Esophagus squamous epithelium (tissue), 5 donors: Measurements from ENCODE around the gene INHA. TPM values are rescaled to one million over a fixed set of nuclear protein-coding genes. Genes with fewer than 3 reads are reported as not detected.

ENCODE experiments used
- DNase-seq: peaks from one replicate; lab custom pipeline; 2025; lab: John Stamatoyannopoulos, UW
- H3K27ac ChIP-seq, 4 donors: fragments of 200-600 bp; sonication (generic); one replicate each; pipeline ENCODE4 v1.5.1; 2016 to 2019; ENCODE audit warnings: mild to moderate bottlenecking in 1 of 4
- H3K27me3 ChIP-seq, 4 donors: fragments of 200-600 bp; sonication (generic); 1 replicate in 3 of 4; 2 replicates in 1 of 4; pipeline versions ENCODE4 v1.5.1 to v1.6.0; 2017 to 2021; ENCODE audit warnings: antibody characterized with exemption in 1 of 4
- H3K36me3 ChIP-seq, 3 donors: fragments of 200-600 bp; sonication (generic); one replicate each; pipeline ENCODE4 v1.5.1; 2016 to 2019
- H3K4me1 ChIP-seq, 3 donors: fragments of 200-600 bp; sonication (generic); one replicate each; pipeline ENCODE4 v1.5.1; 2017 to 2019
- H3K4me3 ChIP-seq, 4 donors: fragments of 200-600 bp; sonication (generic); 1 replicate in 3 of 4; 2 replicates in 1 of 4; pipeline ENCODE4 v1.5.1; 2016 to 2019; ENCODE audit warnings: mild to moderate bottlenecking in 2 of 4, moderate library complexity in 1 of 4
- H3K9me3 ChIP-seq, 3 donors: fragments of 200-600 bp; sonication (generic); one replicate each; pipeline ENCODE4 v1.5.1; 2016 to 2019
- POLR2A ChIP-seq, 4 donors: fragments of 450-650 bp; IDR thresholded peaks; one replicate each; pipeline ENCODE4 v1.6.1; 2017; ENCODE audit warnings: antibody characterized with exemption in 4 of 4, mild to moderate bottlenecking in 4 of 4, moderate library complexity in 3 of 4
- WGBS, 2 donors: methylation state at CpG; one replicate each; pipeline ENCODE4 v1.1.5; 2018; 5-methylcytosine and 5-hydroxymethylcytosine counted together
- intact Hi-C: fragments of 100-400 bp; cut with DNase I; formaldehyde crosslinking; loops from one replicate; pipeline ENCODE4 v1.15.0; 2022
- total RNA-seq, 4 donors: library from RNA; depleted of rRNA; stranded (reverse); fragments of >200 nt; gene quantifications; one replicate each; pipeline ENCODE4 v1.1.0, GENCODE V29; 2016
- TF ChIP-seq, protein P1 (sequence below), 6 experiments: fragments of 450-650 bp in 4 of 6; fragments of 200-600 bp in 2 of 6; sonication (generic) in 2 of 6; IDR thresholded peaks; one replicate each; pipeline ENCODE4 v1.5.1; 2016 to 2019; ENCODE audit warnings: antibody characterized with exemption in 6 of 6, mild to moderate bottlenecking in 4 of 6, moderate library complexity in 4 of 6
- donor health status: DM: yes; HTN: yes; CAD: no.

INHA gene
- total RNA-seq, 4 donors from 2014 or later = not detected

DNA sequence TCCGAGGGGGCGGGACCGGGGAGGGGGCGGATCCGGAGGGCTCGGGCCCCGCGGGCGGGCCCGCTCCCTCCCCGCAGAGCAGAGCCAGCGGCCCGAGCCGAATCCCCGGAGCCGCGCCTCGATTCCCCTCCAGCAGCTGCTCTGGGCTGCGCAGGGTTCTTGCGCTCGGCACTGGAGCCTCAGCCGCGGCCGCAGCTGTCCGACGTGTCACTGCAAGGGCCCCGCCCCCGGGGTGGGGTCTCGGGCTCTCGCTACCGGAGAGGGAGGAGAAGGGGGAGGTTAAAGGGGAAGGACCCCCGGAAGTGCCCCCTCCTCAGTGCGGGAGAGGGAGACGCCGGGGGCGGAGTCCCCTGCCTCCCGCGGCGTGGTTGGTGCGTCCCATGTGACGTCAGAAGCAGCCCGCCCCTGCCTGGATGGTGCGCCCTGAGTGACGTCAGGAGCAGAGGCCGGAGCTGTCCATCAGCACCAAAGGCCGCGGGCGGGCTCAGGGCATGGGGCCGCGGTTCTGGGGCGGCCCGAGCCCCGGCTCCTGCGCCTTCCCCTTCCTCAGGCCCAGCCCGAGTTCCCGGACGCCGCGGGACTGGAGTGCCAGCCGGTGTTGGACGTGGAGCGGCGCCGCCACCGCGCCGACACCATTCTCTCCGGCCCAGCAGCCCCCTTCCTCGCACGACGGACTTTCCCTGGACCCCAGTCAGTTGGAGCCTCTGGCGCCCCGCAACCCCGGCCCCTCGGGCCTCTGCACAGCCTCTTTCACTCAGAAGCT is 28.3 kb upstream of the INHA start, which contains the start of the genes CHPF and TMEM198:
TSS of gene CHPF (minus strand) at position 214 of the 763 bp plus-strand sequence. CDS start 271 bp downstream, outside the sequence.
TSS of gene TMEM198 (plus strand) at position 433 of the 763 bp plus-strand sequence. CDS start 700 bp downstream, outside the sequence.
- TF ChIP-seq, protein P1, sequence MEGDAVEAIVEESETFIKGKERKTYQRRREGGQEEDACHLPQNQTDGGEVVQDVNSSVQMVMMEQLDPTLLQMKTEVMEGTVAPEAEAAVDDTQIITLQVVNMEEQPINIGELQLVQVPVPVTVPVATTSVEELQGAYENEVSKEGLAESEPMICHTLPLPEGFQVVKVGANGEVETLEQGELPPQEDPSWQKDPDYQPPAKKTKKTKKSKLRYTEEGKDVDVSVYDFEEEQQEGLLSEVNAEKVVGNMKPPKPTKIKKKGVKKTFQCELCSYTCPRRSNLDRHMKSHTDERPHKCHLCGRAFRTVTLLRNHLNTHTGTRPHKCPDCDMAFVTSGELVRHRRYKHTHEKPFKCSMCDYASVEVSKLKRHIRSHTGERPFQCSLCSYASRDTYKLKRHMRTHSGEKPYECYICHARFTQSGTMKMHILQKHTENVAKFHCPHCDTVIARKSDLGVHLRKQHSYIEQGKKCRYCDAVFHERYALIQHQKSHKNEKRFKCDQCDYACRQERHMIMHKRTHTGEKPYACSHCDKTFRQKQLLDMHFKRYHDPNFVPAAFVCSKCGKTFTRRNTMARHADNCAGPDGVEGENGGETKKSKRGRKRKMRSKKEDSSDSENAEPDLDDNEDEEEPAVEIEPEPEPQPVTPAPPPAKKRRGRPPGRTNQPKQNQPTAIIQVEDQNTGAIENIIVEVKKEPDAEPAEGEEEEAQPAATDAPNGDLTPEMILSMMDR (IDR thresholded peaks at IDR 0.05) = peak in 1 of 6 experiments; percentile 8
- peak in 3 of 4 donors; percentile 19 to 76 (median 58) for TF ChIP-seq POLR2A (IDR thresholded peaks at IDR 0.05)
- Histone ChIP-seq H3K4me1 (peaks cover 19 to 40% (median 26%) of the 10 kb centered on the region in 3 donors), H3K9me3 (no peaks in the 10 kb centered on the region), H3K27me3 (peaks cover 0 to 43% (median 0%) of the 10 kb centered on the region in 4 donors), H3K4me3 (peak within 1 kb of the TSS; percentile 58 to 94 (median 84)), H3K27ac (peak within 1 kb of the TSS; percentile 93 to 98 (median 95)), H3K36me3 (peaks cover 5 to 29% (median 12%) of the 10 kb centered on the region in 3 donors)
- DNase-seq = peak; percentile 77
- intact Hi-C loops = no loop called here
- 2 to 4% methylated on average over 4 to 17 of the region's 75 CpGs for WGBS, 2 donors

DNA sequence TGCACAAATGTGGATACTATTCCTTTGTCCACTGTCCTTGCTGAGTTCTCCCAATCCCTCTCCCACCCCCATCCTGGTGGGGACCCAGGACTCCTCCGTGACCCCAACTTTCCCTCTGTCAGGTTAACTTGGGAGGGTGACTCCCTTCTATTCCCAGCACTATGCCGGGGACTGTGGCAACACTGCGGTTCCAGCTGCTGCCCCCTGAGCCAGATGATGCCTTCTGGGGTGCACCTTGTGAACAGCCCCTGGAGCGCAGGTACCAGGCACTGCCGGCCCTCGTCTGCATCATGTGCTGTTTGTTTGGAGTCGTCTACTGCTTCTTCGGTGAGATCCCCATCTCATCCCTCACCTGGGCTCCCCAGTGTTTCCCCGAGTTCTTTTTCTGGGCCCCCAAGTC is 27.5 kb upstream of the INHA start:
- intact Hi-C loops = no loop called here
- 34 to 40% methylated on average over 9 of the region's 9 CpGs for WGBS, 2 donors
- Histone ChIP-seq H3K9me3 (no peaks in the 10 kb centered on the region), H3K4me1 (peaks cover 19 to 35% (median 26%) of the 10 kb centered on the region in 3 donors), H3K27me3 (peaks cover 0 to 41% (median 0%) of the 10 kb centered on the region in 4 donors), H3K4me3 (peak overlapping the region in 3 of 4 donors; percentile 58 to 85 (median 83)), H3K27ac (peak overlapping the region in 2 of 4 donors; percentile 93 to 95), H3K36me3 (peaks cover 5 to 21% (median 12%) of the 10 kb centered on the region in 3 donors)
- TF ChIP-seq, protein P1 (IDR thresholded peaks at IDR 0.05) = no peak
- no peak for TF ChIP-seq POLR2A (IDR thresholded peaks at IDR 0.05)
- no peak for DNase-seq

DNA sequence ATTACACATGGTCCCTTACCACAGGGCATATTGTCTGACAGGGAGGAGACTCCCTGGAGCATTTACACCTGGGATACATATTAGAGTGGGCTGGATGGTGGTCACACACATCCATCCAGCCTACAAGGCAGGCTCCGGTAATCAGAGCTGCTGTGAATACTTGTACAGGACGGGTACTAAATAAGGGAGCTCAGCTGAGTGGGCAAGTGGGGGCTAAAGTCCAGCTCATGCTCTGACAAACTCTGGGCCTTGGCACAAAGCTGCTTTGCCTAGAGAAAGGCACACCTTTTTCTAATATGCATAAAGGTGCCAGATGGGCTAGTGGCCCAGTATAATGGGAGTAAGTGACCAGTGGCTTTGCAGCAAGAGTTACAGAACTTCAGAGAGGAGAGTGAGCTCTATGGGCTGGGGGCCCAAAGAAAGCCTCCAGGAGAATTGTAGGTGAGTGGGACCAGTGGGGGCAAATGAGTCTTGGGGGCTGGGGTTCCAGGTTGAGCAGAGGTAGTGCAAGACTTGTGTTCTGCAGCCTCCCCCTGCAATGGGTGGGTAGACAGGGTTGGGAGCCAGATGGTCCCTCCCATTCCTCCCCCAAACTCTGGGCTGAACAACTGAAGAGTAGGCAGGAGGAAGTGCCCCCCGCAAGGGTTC is 26.7 kb upstream of the INHA start:
- intact Hi-C loops = no loop called here
- 72 to 78% methylated on average over 3 of the region's 3 CpGs for WGBS, 2 donors
- TF ChIP-seq, protein P1 (IDR thresholded peaks at IDR 0.05) = no peak
- no peak for TF ChIP-seq POLR2A (IDR thresholded peaks at IDR 0.05)

DNA sequence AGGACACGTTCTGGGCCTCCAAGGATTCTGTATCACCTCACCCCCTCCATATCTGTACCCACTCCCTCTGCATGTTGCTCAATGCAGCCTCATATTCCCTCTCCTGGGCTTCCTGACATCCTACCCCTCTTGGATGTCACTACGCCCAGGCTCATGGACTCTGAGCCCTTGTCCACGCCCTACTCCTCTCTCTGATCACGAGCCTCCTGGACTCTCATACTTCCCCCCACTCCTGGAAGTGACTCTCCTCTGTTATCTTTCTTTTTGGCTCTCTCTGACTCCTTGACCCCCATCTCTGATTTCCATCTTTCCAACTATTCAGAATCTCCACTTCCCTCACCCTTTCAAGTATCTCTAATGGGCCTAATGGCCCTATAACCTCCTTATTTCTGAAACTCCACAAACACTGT is 26.2 kb upstream of the INHA start:
- 61 to 62% methylated on average over 4 of the region's 4 CpGs for WGBS, 2 donors
- DNase-seq = no peak
- no peak for TF ChIP-seq POLR2A (IDR thresholded peaks at IDR 0.05)
- TF ChIP-seq, protein P1 (IDR thresholded peaks at IDR 0.05) = no peak
- H3K27me3 ChIP-seq = peaks cover 0 to 49% (median 0%) of the 10 kb centered on the region in 4 donors
- H3K4me1 ChIP-seq = peaks cover 19 to 35% (median 26%) of the 10 kb centered on the region in 3 donors
- intact Hi-C loops = no loop called here
- H3K4me3 ChIP-seq = no peak overlapping the region
- H3K27ac ChIP-seq = no peak overlapping the region
- no peaks in the 10 kb centered on the region for H3K9me3 ChIP-seq
- peaks cover 0 to 7% (median 0%) of the 10 kb centered on the region in 3 donors for H3K36me3 ChIP-seq

More for the DNA sequence above, 26.7 kb upstream of the INHA start:
- peaks cover 4 to 13% (median 5%) of the 10 kb centered on the region in 3 donors for H3K36me3 ChIP-seq
- no peak overlapping the region for H3K27ac ChIP-seq
- H3K4me1 ChIP-seq = peaks cover 19 to 35% (median 26%) of the 10 kb centered on the region in 3 donors
- H3K27me3 ChIP-seq = peaks cover 0 to 43% (median 0%) of the 10 kb centered on the region in 4 donors
- H3K9me3 ChIP-seq = no peaks in the 10 kb centered on the region
- H3K4me3 ChIP-seq = no peak overlapping the region
- DNase-seq = no peak
